HuH-7 (cell line): Measurements from ENCODE around the gene TMEM14C.

Source experiments
- DNase-seq: peaks from one replicate; pipeline ENCODE4 v3.0.0; 2011; ENCODE audit warnings: low spot score

TMEM14C gene

GRCh38 chr6:10759884-10760329 is 37.0 kb downstream of the TMEM14C start:
- no peak for DNase-seq

DNA sequence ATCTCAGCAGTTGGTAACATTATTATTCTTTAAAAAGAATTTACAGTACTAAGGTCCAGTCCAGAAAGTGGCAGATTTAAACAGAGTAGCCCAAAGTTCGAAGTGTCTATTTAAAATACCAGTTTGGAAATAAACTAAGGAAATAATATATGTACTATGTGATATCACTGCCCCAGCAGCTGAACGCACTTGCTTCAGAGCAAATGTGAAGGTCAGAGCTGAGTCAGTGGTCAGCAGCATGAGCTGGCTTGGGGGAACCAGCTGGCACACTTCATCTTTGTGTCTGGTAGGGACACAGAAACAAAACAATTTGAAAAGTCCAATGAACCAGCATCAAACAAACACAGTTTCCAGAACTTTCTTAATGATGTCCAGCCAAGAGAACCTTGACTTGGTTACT is 40.1 kb downstream of the TMEM14C start:
- no peak for DNase-seq

DNA sequence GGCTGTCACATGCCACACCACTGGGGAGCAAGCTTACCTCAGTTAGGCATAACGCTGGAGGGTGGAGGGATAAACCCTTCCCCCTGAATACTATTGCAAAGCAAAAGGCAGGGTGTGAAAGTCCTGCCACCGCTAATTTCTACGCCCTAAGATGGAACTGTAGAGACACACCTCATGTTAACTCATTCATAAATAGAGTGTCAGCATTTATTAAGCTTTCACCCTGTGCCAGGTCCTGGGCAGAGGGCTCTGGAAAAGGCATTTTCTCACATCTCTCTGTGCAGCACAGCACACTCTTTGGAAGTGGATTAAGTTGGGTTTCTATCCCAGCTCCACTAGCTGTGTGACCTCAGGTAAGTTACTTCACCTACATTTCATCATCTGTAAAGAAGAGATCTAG is 46.5 kb downstream of the TMEM14C start:
- no peak for DNase-seq

DNA sequence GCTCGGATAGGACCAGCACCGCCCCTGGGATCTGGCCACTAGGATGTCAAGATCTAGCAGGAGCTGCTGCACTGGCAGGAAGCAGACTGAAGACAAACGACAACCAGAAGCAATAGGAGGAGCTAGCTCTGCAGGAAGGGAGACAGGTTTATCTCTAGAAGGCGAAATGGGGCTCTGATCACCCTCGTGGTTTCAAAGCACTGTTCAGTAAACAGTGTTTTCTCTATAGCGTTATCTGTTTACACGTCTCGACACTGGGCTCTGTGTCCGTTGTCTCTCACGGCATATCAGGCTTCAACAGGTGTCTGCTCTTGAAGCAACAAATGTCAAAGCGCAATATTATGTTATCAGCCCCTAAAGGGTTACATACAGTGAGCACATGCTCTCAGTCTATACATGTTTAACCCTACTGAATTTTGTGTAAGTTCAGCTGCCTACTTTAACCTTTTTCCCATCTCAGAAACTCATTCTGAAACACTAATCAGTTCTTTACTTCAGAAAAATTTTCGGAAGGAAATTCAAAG is 48.6 kb downstream of the TMEM14C start:
- DNase-seq = no peak

GRCh38 chr6:10778230-10778629 is 55.4 kb downstream of the TMEM14C start:
- no peak for DNase-seq

- no peak for DNase-seq
Measured at GRCh38 chr6:10779076-10779475, 56.2 kb downstream of the TMEM14C start.
